ENCODE results near the gene TTC39B.

DNA sequence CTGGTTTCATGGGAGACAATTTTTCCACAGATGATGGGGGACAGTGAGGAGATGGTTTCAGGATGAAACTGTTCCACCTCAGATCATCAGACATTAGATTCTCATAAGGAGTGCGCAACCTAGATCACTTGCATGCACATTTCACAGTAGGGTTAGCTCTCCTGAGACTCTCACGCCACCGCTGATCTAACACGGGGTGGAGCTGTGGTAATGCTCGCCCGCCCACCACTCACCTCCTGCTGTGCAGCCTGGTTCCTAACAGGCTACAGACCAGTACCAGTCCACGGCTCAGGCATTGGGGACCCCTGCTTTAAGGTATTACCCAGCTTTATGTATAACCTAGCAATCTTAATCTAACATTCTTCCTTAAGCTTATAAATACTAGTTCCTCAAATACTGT lies 35.6 kb downstream of the TTC39B start:
- TF ChIP-seq, protein P1, sequence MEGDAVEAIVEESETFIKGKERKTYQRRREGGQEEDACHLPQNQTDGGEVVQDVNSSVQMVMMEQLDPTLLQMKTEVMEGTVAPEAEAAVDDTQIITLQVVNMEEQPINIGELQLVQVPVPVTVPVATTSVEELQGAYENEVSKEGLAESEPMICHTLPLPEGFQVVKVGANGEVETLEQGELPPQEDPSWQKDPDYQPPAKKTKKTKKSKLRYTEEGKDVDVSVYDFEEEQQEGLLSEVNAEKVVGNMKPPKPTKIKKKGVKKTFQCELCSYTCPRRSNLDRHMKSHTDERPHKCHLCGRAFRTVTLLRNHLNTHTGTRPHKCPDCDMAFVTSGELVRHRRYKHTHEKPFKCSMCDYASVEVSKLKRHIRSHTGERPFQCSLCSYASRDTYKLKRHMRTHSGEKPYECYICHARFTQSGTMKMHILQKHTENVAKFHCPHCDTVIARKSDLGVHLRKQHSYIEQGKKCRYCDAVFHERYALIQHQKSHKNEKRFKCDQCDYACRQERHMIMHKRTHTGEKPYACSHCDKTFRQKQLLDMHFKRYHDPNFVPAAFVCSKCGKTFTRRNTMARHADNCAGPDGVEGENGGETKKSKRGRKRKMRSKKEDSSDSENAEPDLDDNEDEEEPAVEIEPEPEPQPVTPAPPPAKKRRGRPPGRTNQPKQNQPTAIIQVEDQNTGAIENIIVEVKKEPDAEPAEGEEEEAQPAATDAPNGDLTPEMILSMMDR (IDR thresholded peaks at IDR 0.05): no peak
- TF ChIP-seq POLR2A (IDR thresholded peaks at IDR 0.05): no peak

Measured in heart left ventricle (tissue), 13 donors.